ENCODE data around the gene SGSH.
"Not testable (repeated sequence)": the region's sequence is repeated elsewhere in the genome, so short reads cannot be mapped to it uniquely, and the experiment has no call there.

The SGSH gene
- 16.1 to 75.8 reads per million in 2 experiments for total RNA-seq

DNA sequence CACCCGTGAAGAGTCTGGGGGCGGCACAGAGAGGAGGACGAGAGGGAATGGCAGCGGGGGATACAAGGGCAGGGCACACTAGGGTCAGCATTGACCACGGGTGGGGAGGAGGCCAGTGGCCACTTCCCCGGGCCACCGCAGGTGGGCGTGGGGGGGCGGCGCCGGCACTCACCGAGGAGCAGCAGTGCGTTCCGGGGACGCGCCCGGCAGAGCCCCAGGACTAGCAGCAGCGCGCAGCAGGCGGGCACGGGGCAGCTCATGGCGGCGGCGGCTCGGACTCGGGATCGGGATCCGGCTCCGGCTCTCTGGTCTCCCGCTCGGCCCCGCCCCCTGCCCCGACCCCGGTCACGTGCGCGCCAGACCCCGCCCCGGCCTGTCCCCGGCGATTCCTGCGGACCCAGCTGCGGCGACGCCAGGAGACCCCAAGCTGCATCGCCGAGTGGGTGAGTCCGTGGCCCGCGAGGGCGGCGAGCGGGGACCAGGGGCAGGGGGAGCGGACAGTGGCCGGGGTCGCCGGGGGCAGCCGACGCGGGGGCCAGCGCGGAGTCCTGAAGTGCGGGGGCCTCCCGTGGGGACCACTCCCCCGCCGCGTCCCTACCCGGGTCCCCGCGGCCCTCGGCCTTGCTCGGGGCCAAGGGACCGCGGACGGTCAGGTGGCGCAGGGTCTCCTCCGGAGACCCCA, at the start of gene SGSH, which contains the start of gene SLC26A11:
Gene SGSH, minus strand, starts transcription at position 280 of the 682 bp plus-strand sequence. Its CDS starts 20 bp downstream, at position 260.
Gene SLC26A11, plus strand, starts transcription at position 374 of the 682 bp plus-strand sequence. CDS start 1,134 bp downstream, outside the sequence.
- DNase-seq (ENCODE audit: low read depth): peak; percentile 30

DNA sequence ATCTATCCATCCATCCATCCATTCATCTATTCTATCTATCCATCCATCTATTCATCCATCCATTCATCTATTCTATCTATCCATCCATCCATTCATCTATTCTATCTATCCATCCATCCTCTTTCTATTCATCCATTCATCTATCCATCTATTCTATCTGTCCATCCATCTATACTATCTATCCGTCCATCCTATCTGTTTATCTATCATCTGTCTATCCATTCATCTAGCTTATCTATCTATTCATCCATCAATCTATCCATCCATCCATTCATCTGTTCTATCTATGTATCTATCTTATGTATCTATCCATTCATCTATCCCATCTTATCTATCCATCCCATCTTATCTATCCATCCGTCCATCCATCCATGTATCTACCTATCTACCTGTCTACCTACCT, 49.3 kb upstream of the SGSH start:
- DNase-seq (ENCODE audit: low read depth): no peak

DNA sequence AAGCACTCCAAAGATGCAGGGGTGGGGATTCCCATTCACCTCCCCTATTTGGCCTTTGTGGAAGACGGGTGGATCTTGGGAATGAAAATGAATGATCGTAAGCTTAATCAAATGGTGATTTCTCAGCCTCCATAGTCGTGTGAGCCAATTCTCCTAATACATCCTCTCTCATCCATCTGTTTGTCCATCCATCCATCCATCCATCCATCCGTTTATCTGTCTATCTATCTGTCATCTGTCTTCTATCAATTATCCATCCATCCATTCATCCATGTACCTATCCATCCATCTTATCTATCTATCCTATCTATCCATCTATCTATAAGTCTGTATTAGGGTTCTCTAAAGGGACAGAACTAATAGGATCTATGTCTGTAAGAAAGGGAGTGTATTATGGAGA, 48.3 kb upstream of the SGSH start:
- DNase-seq (ENCODE audit: low read depth): no peak

DNA sequence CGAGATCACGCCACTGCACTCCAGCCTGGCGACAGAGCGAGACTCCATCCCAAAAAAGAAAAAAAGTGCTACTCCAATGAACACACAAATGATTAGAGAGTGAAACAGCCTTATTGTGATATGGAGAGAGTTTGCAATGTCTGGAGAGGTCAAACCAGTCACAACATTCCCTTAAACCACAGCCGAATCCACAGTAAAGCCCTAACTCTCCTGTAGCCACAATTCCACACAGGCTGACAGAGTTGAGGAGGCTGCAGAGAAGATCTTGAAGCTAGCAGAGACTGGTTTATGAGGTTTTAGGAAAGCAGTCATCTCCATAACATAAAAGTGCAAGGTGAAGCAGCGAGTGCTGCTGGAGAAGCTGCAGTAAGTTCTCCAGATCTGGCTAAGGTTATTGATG, 47.3 kb upstream of the SGSH start:
- DNase-seq (ENCODE audit: low read depth): no peak

DNA sequence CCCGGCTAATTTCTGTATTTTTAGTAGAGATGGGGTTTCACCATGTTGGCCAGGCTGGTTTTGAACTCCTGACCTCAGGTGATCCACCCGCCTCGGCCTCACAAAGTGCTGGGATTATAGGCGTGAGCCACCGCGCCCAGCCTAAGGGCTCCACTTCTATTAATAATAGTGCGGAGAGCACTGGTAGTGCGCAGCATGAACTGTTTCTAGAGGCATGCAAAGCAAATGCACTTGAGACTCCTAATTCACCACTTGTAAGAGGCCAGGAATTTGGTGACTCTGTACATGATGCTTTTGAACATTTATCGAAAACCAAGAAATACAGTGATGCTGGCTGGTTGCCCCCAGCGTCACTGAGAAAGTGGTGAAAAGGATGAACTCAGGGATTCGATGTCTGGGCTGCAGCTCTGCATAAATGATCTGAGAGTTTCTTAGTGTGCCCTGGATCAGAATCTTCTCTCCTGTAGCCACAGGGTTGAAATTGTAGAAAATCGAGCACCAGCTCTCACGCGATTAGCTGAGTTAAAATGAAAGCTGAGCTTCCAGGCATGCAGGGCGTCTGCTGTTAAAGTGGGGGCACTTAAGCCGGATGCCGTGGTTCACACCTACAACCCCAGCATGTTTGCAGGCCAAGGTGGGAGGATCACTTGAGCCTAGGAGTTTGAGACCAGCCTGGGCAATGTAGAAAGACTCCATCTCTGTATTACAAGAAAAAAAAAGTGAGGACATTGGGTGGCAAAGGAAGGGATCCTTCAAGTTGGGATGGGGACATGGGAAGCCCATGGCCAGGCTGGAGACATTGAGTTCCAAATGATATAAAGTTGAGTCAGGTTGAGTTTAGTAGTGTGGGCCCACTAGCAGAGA, 45.3 kb upstream of the SGSH start:
- DNase-seq (ENCODE audit: low read depth): no peak

DNA sequence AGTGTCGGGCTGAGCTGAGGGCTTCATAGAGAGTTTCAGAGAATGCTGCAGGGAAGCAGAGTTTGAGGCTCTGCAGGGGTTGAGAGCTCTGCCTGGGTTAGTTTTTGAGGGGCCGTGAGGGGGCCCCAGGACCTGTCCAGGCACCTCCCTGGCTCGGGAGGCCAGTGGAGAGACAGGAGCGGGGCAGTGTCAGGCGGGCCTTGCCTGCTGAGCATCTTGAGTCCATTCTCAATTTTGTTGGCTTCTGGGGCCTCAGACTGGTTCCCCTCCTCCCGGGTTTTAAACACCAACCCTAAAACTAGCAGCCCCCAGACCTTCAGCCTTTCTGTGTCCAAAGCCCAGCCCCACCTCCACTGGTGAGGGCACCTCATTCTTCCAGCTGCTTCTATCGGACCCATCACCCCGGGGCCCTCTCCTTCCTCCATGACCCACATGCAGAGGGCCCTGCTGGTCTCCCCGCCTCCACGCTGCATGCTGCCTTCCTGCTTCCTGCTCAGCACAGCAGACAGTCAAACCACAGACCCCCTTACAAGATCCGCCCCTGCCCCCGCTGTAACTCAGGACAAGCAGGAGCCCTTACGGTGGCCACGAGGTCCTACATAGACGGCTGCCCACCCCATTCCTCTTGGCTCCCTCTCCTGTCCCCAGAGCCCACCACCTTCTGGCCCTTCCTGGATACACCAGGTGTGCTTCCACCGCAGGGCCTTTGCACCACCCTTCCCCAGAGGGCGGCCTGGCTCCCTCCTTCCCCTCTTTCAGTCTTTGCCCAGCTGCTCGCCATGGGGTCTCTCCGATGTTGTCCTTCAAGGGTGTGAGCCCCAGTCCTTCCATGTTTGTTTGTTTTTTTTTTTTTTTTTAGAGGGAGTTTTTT, 44.3 kb upstream of the SGSH start:
- no peak for DNase-seq (ENCODE audit: low read depth)

GRCh38 chr17:80263253-80264204, 43.4 kb upstream of the SGSH start:
- peak; percentile 79 for DNase-seq (ENCODE audit: low read depth)

GRCh38 chr17:80262775-80263244, 42.7 kb upstream of the SGSH start:
- DNase-seq (ENCODE audit: low read depth): no peak

DNA sequence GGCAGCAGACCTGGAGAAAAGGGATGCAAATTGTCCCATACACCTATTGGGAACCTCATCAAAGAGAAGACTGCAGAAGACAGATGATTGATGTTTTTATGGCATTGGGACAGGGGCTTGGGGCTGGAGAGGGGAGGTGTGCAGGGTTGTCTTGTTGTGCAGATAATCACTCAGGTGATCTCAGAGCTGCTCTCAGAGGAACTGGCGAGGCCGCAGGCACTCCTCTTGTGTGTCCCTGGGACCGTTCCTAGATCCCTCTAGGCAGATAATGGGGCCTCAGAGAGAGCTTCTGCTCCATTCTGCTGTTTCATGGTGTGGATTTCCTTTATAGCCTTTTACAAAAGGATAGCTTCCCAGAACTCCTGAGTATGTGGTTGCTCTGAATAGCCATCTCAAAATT, 42.2 kb upstream of the SGSH start:
- DNase-seq (ENCODE audit: low read depth): no peak

GRCh38 chr17:80261895-80262279, 41.8 kb upstream of the SGSH start:
- DNase-seq (ENCODE audit: low read depth): no peak

DNA sequence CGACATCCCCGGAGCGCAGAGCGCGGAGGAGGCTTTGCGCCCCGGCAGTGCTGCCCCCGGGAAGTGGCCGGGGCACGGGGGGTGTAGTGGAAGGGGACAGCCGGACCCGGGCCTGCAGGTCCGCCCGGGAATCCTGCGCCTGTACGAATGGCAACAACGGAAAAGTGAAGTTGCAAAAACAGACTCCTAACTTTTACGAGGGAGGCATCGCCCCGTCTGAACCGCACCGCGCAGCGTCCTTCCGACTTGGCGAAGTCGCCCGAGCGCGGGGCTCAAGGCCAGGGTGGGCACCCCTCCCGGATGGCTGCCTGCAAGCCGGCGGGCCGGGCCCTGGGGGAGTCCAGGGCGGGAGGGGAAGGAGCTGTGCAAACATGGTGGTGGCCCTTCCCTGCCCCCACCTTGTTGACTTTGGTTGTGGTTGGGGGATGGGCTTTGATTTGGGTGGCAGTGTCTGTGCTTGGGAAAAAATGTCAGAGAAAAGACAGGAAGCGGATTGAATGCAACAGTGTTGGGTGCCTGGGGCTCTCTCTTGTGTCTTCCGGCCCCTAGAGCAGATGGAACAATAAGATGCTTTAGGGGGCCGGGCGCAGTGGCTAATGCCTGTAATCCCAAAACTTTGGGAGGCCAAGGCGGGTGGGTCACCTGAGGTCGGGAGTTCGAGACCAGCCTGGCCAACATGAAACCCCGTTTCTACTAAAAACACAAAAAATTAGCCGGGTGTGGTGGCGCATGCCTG, 41.2 kb upstream of the SGSH start:
- peak; percentile 64 for DNase-seq (ENCODE audit: low read depth)

DNA sequence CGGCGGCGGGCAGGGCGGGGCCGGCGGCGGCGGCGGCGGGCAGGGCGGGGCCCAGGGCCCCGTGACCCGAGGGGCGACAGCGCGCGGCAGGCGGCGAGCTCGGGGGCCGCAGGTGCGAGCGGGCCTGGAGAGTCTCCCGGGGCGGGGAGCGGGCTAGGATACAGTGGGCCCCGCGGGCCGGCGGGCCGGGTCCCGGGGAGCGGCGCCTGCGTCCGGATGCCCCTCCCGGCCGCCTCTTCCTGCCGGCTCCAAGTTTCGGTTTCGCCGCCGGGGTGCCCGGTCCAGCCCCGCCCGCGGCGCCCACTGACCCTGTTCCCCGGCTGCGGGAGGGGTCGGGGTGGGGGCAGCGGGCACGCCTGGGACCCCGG, 40.6 kb upstream of the SGSH start, which contains the start of gene RNF213:
Gene RNF213, plus strand, starts transcription at position 62 of the 368 bp plus-strand sequence. CDS start 2,830 bp downstream, outside the sequence.
- peak; percentile 42 for DNase-seq (ENCODE audit: low read depth)

DNA sequence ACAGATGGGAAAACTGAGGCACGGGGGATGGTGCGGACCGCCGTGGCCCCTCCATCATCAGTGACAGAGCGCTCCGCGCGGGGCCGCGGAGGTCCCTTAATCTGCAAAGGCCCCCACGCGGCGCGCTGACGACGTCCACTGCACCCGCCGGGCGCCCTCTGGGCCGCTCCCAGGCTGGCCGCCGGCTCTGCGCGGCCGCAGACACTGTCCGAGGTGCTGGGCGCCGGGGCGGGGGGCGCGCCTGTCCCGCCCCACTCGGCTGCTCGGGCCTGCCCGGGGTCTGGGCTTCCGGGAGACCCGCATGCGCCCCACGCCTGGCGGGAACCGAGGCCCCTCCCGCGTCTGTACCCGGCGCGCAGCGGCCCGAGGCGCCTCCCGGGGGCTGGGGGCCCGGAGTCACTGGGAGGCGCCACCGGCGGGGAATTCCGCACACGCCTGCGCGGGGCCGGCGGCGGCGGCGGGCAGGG, 40.0 kb upstream of the SGSH start:
- peak; percentile 78 for DNase-seq (ENCODE audit: low read depth)

DNA sequence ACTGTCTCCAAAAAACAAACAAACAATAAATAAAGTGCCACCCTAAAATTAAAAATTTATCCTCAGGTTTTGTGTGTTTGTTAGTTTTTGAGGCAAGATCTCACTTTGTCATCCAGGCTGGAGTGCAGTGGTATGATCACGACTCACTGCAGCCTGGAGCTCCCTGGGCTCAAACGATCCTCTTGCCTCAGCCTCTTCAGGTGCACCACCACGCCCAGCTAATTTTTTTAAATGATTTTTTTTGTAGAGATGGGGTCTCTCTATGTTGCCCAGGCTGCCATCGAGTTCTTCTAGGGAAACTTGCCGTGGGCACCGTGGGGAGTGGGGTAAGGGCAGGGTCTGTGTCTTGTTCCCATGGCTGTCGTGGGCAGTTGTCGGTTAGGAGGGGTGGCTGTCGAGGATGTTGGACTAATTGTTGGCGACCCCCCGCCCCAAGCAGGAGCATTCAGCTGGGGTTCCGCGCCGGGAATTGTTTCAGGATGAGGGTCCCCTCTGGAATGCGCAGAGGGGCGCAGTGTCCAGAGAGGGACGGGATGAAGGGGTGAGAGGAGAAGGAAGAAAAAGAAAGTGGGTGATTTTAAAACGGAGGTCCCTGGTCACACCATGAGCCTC, 39.4 kb upstream of the SGSH start:
- DNase-seq (ENCODE audit: low read depth): no peak

DNA sequence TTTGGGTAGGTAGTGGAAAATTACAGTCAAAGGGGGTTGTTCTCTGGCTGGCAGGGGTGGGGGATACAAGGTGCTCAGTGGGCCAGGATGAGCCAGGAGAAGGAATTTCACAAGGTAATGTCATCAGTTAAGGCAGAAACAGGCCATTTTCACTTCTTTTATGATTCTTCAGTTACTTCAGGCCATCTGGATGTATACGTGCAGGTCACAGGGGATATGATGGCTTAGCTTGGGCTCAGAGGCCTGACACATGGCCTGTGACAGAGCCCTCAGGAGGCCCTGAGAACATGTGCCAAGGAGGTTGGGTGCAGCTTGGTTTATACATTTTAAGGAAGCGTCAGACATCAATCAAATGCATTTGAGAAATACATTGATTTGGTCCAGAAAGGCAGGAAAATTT, 38.2 kb upstream of the SGSH start:
- not testable (repeated sequence) for DNase-seq (ENCODE audit: low read depth)

- no peak for DNase-seq (ENCODE audit: low read depth)
Observed at GRCh38 chr17:80257716-80258213, 37.6 kb upstream of the SGSH start.

DNA sequence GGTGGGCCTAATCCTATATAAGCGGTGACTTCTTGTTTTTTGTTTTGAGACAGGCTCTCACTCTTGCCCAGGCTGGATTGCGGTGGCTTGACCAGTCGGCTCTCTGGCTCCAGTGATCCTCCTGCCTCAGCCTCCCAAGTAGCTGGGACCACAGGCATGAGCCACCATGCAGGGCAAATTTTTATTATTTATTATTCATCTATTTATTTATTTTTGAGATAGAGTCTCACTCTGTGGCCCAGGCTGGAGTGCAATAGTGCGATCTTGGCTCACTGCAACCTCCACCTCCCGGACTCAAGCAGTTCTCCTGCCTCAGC, 35.9 kb upstream of the SGSH start:
- DNase-seq (ENCODE audit: low read depth): no peak

GRCh38 chr17:80254396-80255251, 34.5 kb upstream of the SGSH start:
- peak; percentile 43 for DNase-seq (ENCODE audit: low read depth)

Measured in T follicular helper cell (primary cell).